ENCODE measurements around the gene KCNIP3.

The KCNIP3 gene

GRCh38 chr2:95387358-95387757 lies 90.2 kb downstream of the KCNIP3 start:
- no peak overlapping the region for H2BK5ac ChIP-seq (ENCODE audit: low read depth, low read length, poor library complexity, severe bottlenecking)

DNA sequence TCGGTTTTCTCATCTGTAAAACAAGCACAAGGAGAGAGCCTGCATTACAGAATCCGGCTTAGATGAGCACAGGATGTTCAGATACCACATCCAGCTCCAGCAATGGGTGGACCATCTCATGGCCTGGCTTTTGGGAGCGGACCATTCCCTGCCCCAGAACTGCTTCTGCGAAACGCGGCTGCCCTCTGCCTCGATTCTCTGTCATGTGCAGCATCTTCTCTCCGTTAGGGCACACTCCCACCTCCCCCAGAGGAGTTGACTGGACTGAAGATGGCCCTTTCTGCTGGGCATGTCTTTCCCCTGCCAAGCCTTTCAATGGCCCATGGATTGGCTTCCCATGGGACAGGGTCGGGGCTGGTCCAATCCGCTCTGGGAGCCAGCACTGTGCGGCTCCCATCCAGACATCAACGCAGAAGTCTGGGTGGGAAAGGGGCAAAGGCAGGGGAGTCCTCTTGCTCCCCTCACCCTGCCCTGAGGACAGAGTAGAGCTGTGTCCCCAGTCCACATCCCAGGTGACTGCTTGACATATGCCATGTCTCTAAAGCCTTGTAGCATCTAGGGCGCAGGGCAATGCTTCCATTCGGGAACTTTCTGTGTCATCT lies 91.0 kb downstream of the KCNIP3 start:
- no peak overlapping the region for H3K27ac ChIP-seq (ENCODE audit: low read length, poor library complexity, severe bottlenecking)
- no peak overlapping the region for H3K23ac ChIP-seq (ENCODE audit: low read length in 2 of 2)
- peaks cover 0 to 18% of the 10 kb centered on the region in 2 experiments for H3K27me3 ChIP-seq (ENCODE audit: control insufficient read depth in 1 of 2, insufficient read depth in 1 of 2, low read length in 2 of 2)
- H3K4ac ChIP-seq (ENCODE audit: low read depth in 1 of 2, low read length in 2 of 2) = no peak overlapping the region
- H3K79me1 ChIP-seq (replicated peaks; ENCODE audit: low read length, poor library complexity, severe bottlenecking) = no peaks in the 10 kb centered on the region
- H2AFZ ChIP-seq (ENCODE audit: low read depth, low read length) = no peak overlapping the region
- H2BK5ac ChIP-seq (ENCODE audit: low read depth, low read length, poor library complexity, severe bottlenecking) = no peak overlapping the region
- H3K9me3 ChIP-seq (ENCODE audit: control insufficient read depth, low read length) = no peaks in the 10 kb centered on the region
- no peak overlapping the region for H3K18ac ChIP-seq (ENCODE audit: low read depth in 1 of 2, low read length in 2 of 2)
- H3K4me1 ChIP-seq (ENCODE audit: control insufficient read depth, insufficient read depth, low read depth, low read length) = peaks cover 22% of the 10 kb centered on the region
- WGBS = 85% methylated on average over 14 of the region's 14 CpGs
- H3K4me2 ChIP-seq (ENCODE audit: low read length, poor library complexity, severe bottlenecking) = no peak overlapping the region
- no peak overlapping the region for H4K91ac ChIP-seq (ENCODE audit: low read length)
- no peak overlapping the region for H3K14ac ChIP-seq (ENCODE audit: low read length in 2 of 2)
- H2BK12ac ChIP-seq (ENCODE audit: low read length in 2 of 2) = no peak overlapping the region
- no peak overlapping the region for H2AK5ac ChIP-seq (ENCODE audit: low read length, severe bottlenecking)
- peaks cover 0 to 24% of the 10 kb centered on the region in 2 experiments for H3K36me3 ChIP-seq (ENCODE audit: control insufficient read depth in 1 of 2, insufficient read depth in 2 of 2, low read depth in 1 of 2, low read length in 2 of 2)
- no peak overlapping the region for H3K4me3 ChIP-seq (ENCODE audit: insufficient read depth in 1 of 2, low read depth in 1 of 2, low read length in 2 of 2)
- no peak overlapping the region for H4K8ac ChIP-seq (ENCODE audit: low read length)
- H2BK15ac ChIP-seq (ENCODE audit: low read depth, poor library complexity, severe bottlenecking) = no peak overlapping the region
- H3K9ac ChIP-seq (ENCODE audit: low read length) = no peak overlapping the region
- DNase-seq = no peak
- no peak overlapping the region for H2BK120ac ChIP-seq (ENCODE audit: low read depth, low read length)

More at GRCh38 chr2:95387358-95387757, 90.2 kb downstream of the KCNIP3 start:
- Histone ChIP-seq H3K9me3 (ENCODE audit: control insufficient read depth, low read length) (no peaks in the 10 kb centered on the region), H2AFZ (ENCODE audit: low read depth, low read length) (no peak overlapping the region), H2BK15ac (ENCODE audit: low read depth, poor library complexity, severe bottlenecking) (no peak overlapping the region), H3K79me1 (replicated peaks; ENCODE audit: low read length, poor library complexity, severe bottlenecking) (no peaks in the 10 kb centered on the region), H3K4me2 (ENCODE audit: low read length, poor library complexity, severe bottlenecking) (no peak overlapping the region), H3K9ac (ENCODE audit: low read length) (no peak overlapping the region), H2BK120ac (ENCODE audit: low read depth, low read length) (no peak overlapping the region), H3K27me3 (ENCODE audit: control insufficient read depth in 1 of 2, insufficient read depth in 1 of 2, low read length in 2 of 2) (peaks cover 0 to 18% of the 10 kb centered on the region in 2 experiments), H4K91ac (ENCODE audit: low read length) (no peak overlapping the region), H3K4me3 (ENCODE audit: insufficient read depth in 1 of 2, low read depth in 1 of 2, low read length in 2 of 2) (no peak overlapping the region), H3K14ac (ENCODE audit: low read length in 2 of 2) (no peak overlapping the region), H3K4ac (ENCODE audit: low read depth in 1 of 2, low read length in 2 of 2) (no peak overlapping the region), H3K36me3 (ENCODE audit: control insufficient read depth in 1 of 2, insufficient read depth in 2 of 2, low read depth in 1 of 2, low read length in 2 of 2) (peaks cover 0 to 32% of the 10 kb centered on the region in 2 experiments), H3K18ac (ENCODE audit: low read depth in 1 of 2, low read length in 2 of 2) (no peak overlapping the region), H3K23ac (ENCODE audit: low read length in 2 of 2) (no peak overlapping the region), H4K8ac (ENCODE audit: low read length) (no peak overlapping the region), H3K27ac (ENCODE audit: low read length, poor library complexity, severe bottlenecking) (no peak overlapping the region), H3K4me1 (ENCODE audit: control insufficient read depth, insufficient read depth, low read depth, low read length) (peaks cover 22% of the 10 kb centered on the region), H2AK5ac (ENCODE audit: low read length, severe bottlenecking) (no peak overlapping the region), H2BK12ac (ENCODE audit: low read length in 2 of 2) (no peak overlapping the region)
- 89% methylated on average over 7 of the region's 7 CpGs for WGBS
- no peak for DNase-seq

GRCh38 chr2:95388856-95389244 lies 91.7 kb downstream of the KCNIP3 start:
- no peak overlapping the region for H4K8ac ChIP-seq (ENCODE audit: low read length)
- no peak overlapping the region for H3K27ac ChIP-seq (ENCODE audit: low read length, poor library complexity, severe bottlenecking)
- H3K4me2 ChIP-seq (ENCODE audit: low read length, poor library complexity, severe bottlenecking) = no peak overlapping the region
- H2BK12ac ChIP-seq (ENCODE audit: low read length in 2 of 2) = no peak overlapping the region
- H3K23ac ChIP-seq (ENCODE audit: low read length in 2 of 2) = no peak overlapping the region
- H2BK5ac ChIP-seq (ENCODE audit: low read depth, low read length, poor library complexity, severe bottlenecking) = no peak overlapping the region
- H2AFZ ChIP-seq (ENCODE audit: low read depth, low read length) = no peak overlapping the region
- 37% methylated on average over 15 of the region's 15 CpGs for WGBS
- H3K36me3 ChIP-seq (ENCODE audit: control insufficient read depth in 1 of 2, insufficient read depth in 2 of 2, low read depth in 1 of 2, low read length in 2 of 2) = peaks cover 0 to 18% of the 10 kb centered on the region in 2 experiments
- peaks cover 22% of the 10 kb centered on the region for H3K4me1 ChIP-seq (ENCODE audit: control insufficient read depth, insufficient read depth, low read depth, low read length)
- no peak overlapping the region for H3K18ac ChIP-seq (ENCODE audit: low read depth in 1 of 2, low read length in 2 of 2)
- H3K14ac ChIP-seq (ENCODE audit: low read length in 2 of 2) = peak overlapping the region in 1 of 2 experiments; percentile 20
- no peak overlapping the region for H2AK5ac ChIP-seq (ENCODE audit: low read length, severe bottlenecking)
- H4K91ac ChIP-seq (ENCODE audit: low read length) = no peak overlapping the region
- H3K9me3 ChIP-seq (ENCODE audit: control insufficient read depth, low read length) = no peaks in the 10 kb centered on the region
- peak overlapping the region; percentile 65 for H3K9ac ChIP-seq (ENCODE audit: low read length)
- DNase-seq = no peak
- no peak overlapping the region for H2BK15ac ChIP-seq (ENCODE audit: low read depth, poor library complexity, severe bottlenecking)
- peaks cover 0 to 18% of the 10 kb centered on the region in 2 experiments for H3K27me3 ChIP-seq (ENCODE audit: control insufficient read depth in 1 of 2, insufficient read depth in 1 of 2, low read length in 2 of 2)
- H2BK120ac ChIP-seq (ENCODE audit: low read depth, low read length) = no peak overlapping the region
- no peak overlapping the region for H3K4ac ChIP-seq (ENCODE audit: low read depth in 1 of 2, low read length in 2 of 2)
- H3K79me1 ChIP-seq (replicated peaks; ENCODE audit: low read length, poor library complexity, severe bottlenecking) = no peaks in the 10 kb centered on the region
- no peak overlapping the region for H3K4me3 ChIP-seq (ENCODE audit: insufficient read depth in 1 of 2, low read depth in 1 of 2, low read length in 2 of 2)

- H3K4me2 ChIP-seq (ENCODE audit: low read length, poor library complexity, severe bottlenecking) = no peak overlapping the region
- H3K4ac ChIP-seq (ENCODE audit: low read depth in 1 of 2, low read length in 2 of 2) = no peak overlapping the region
- no peak overlapping the region for H2BK120ac ChIP-seq (ENCODE audit: low read depth, low read length)
- no peak overlapping the region for H2BK5ac ChIP-seq (ENCODE audit: low read depth, low read length, poor library complexity, severe bottlenecking)
- peaks cover 0 to 12% of the 10 kb centered on the region in 2 experiments for H3K36me3 ChIP-seq (ENCODE audit: control insufficient read depth in 1 of 2, insufficient read depth in 2 of 2, low read depth in 1 of 2, low read length in 2 of 2)
- DNase-seq = peak; percentile 43
- H2BK12ac ChIP-seq (ENCODE audit: low read length in 2 of 2) = no peak overlapping the region
- H3K4me3 ChIP-seq (ENCODE audit: insufficient read depth in 1 of 2, low read depth in 1 of 2, low read length in 2 of 2) = peak overlapping the region in 1 of 2 experiments; percentile 54
- no peaks in the 10 kb centered on the region for H3K79me1 ChIP-seq (replicated peaks; ENCODE audit: low read length, poor library complexity, severe bottlenecking)
- no peak overlapping the region for H2AK5ac ChIP-seq (ENCODE audit: low read length, severe bottlenecking)
- H3K14ac ChIP-seq (ENCODE audit: low read length in 2 of 2) = no peak overlapping the region
- WGBS = 60% methylated on average over 46 of the region's 46 CpGs
- peaks cover 0 to 18% of the 10 kb centered on the region in 2 experiments for H3K27me3 ChIP-seq (ENCODE audit: control insufficient read depth in 1 of 2, insufficient read depth in 1 of 2, low read length in 2 of 2)
- no peak overlapping the region for H4K8ac ChIP-seq (ENCODE audit: low read length)
- no peak overlapping the region for H3K18ac ChIP-seq (ENCODE audit: low read depth in 1 of 2, low read length in 2 of 2)
- H3K4me1 ChIP-seq (ENCODE audit: control insufficient read depth, insufficient read depth, low read depth, low read length) = peaks cover 22% of the 10 kb centered on the region
- no peaks in the 10 kb centered on the region for H3K9me3 ChIP-seq (ENCODE audit: control insufficient read depth, low read length)
- no peak overlapping the region for H2BK15ac ChIP-seq (ENCODE audit: low read depth, poor library complexity, severe bottlenecking)
- H2AFZ ChIP-seq (ENCODE audit: low read depth, low read length) = no peak overlapping the region
- peak overlapping the region; percentile 65 for H3K9ac ChIP-seq (ENCODE audit: low read length)
- H3K27ac ChIP-seq (ENCODE audit: low read length, poor library complexity, severe bottlenecking) = no peak overlapping the region
- no peak overlapping the region for H4K91ac ChIP-seq (ENCODE audit: low read length)
- no peak overlapping the region for H3K23ac ChIP-seq (ENCODE audit: low read length in 2 of 2)
These were observed 92.3 kb downstream of the KCNIP3 start for GRCh38 chr2:95389245-95390119.
